GM21515 (cell line): ENCODE measurements around the gene S1PR4.
"Not testable (repeated sequence)": the region's sequence is repeated elsewhere in the genome, so short reads cannot be mapped to it uniquely, and the experiment has no call there.

Experiments used
- ATAC-seq: cut with Tn5 transposase; IDR thresholded peaks from one replicate; pipeline ENCODE4 v1.9.1; 2021; ENCODE audit not compliant: unreplicated experiment

The S1PR4 gene

DNA sequence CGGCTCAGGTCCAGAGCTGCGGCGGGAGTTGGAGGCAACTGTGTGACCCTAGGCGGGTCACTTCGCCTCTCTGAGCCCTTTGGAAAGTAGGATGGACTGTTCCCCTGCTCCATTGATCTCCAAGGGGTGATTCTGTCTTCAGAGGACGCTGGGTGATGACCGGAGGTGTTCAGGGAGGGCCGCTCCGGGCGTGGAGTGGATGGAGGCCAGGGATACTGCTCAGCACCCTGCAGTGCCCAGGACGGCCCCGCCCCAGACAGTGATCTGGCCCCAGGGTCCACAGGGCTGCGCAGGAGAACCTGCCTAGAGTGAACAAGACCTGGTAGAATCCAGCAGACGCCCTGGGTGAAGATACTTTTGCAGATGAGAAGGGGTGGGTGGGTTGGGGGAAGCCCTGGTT lies 14.1 kb downstream of the S1PR4 start:
- ATAC-seq = no peak

DNA sequence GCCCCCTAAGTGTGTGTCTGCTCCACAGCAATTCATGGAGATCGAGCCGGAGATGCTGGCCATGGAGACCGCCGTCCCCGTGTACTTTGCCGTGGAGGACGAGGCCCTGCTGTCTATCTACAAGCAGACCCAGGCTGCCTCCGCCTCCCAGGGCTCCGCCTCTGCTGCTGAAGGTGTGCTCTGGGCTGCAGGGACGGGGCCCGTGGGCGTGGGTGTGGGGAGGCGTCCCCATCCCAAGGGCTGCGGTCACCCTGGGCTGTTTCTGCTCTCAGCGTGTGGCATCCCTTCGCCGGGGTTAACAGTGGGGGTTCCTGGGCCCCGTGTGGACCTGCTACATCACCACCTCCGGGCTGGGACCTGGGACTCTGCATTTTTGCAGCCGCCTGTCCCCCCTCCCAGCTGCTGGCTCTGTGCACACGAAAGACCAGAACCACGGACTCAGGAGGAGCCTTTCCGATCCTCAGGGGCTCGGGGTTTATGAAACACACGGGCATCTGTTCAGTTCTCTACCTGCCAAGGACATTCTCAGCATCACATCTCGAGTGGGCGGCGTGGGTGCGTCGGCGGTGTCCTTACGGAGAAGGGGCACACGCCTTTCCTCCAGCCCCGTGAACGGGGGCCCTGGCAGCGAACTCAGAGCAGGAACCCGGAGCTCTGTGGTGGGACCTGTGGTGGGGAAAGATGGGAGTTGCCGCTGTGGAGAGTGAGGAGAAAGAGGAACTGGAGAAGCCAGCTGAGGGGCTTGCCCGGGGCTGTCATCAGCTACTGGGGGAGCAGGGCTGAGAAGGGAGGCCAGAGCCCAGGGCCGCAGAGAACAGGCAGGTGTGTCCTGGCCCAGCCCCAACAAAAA lies 14.9 kb downstream of the S1PR4 start:
- no peak for ATAC-seq

DNA sequence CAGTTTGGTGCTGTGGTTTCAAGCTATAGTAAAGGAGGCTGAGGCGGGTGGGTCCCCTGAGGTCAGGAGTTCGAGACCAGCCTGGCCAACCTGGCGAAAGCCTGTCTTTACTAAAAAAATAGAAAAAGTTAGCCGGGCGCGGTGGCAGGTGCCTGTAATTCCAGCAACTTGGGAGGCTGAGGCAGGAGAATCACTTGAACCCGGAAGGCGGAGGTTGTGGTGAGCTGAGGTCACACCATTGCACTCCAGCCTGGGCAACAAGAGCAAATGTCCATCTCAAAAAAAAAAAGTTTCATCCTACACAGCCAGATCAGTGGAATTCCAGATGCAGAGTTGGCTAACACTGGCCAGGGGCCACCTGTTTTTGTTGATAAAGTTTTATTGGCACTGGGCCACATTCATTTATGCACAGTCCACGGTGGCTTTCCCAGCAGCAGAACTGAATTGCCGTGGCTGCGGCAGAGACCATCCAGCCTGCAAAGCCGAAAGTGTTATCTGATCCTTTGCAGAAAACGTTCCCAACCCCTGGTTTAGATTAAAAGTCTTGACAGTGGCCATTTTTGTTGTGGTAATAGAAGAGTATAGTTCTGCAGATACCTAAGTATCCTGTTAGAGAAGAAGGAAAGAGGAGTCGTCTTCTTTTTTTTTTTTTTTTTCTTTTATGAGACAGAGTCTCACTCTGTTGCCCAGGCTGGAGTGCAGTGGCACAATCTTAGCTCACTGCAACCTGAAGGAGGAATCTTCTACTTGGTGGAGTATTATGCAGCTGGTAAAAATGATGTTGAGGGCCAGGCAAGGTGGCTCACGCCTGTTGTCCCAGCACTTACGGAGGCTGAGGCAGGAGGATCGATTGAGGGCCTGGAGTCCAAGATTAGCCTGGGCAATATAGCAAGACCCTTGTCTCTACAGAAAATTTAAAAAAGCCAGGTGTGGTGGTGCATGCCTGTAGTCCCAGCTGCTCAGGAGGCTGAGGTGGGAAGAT lies 15.8 kb downstream of the S1PR4 start:
- no peak for ATAC-seq

DNA sequence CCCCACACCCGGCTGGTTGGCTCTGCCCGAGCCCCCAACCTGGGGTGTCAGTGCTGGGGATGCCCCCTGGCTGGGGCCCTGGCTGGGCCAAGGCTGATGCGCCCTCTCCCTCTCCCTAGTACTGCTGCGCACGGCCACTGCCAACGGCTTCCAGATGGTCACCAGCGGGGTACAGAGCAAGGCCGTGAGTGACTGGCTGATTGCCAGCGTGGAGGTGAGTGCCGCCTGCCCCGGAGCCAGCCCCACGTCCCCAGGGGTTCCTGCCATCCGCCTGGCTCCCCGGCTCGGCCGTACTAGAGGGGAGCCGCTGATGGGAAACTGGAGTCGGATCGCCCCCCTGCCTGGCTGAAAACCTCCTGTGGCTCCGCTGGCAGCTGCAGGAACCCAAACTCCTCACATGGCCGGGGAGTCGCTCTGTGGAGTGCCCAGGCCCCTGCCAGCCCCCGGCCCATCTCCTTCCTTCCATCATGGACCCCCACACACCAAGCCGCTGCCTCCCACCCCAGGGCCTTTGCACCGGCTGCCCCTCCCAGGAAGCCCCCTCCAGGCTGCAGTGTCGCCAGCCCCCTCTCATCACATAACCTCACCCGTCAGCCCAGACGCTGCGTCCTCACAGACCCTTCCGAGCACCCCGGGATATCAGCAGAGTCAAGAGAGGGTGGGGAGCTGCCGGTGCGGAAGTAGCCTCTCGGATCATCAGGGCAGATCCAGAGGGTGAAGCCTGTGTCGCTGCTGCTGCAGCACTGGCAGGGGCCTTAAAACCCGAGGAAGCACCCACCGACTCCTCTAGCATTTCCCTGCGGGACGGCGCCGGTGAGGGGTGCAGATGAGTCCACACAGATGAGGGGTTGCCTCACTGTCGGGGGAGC lies 17.7 kb downstream of the S1PR4 start:
- no peak for ATAC-seq

DNA sequence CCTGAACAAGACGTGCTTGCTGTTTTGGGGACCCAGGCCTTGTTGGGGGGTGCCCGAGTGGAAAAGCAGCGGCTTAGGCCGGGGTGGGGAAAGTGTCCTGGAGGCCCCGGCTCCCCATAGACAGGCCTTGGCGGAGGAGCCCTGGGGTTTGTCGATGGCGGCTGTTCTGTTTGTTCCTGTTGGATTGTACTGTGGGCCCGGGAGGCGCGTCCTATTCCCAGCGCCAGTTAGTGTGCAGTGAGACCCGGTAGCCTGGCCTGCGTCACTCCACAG lies 18.3 kb downstream of the S1PR4 start:
- ATAC-seq = no peak

DNA sequence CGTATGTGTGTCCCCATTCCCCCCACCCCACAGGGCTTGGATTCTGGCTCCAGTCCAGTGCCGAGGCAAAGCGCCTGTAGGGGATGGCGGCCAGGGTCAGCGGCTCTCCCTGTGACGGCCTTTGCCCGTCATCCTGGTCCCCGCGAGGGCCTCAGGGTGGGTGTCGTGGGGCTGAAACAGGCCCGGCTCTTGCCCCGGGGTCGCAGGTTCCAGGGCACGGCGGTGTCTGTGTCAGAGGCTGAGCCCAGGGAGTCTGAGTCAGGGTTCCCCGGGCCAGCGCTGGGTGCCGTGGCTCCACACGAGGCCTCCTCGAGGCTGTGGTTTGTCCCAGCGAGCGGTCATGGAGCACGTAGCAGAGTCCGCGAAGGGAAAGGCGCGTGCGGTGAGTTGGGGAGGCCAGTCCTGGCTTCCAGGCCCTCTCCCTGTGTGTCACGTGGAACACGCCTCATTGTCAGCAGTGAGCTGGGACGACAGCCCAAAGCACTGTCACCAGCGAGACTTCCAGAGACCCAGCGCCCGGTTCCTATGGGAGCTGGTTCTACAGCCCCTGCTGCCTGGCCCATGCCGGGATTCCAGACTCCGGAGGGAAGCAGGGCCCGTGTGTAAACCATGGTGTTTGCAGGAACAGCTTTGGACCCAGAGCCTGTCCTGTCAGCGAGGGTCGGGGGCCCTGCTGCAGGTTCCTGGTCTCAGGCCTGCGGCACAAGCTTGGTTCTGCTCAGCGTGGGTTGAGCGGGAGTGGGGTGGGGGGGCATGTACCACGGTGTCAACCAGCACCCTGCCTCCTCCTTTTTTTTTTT lies 20.5 kb downstream of the S1PR4 start:
- ATAC-seq = no peak

DNA sequence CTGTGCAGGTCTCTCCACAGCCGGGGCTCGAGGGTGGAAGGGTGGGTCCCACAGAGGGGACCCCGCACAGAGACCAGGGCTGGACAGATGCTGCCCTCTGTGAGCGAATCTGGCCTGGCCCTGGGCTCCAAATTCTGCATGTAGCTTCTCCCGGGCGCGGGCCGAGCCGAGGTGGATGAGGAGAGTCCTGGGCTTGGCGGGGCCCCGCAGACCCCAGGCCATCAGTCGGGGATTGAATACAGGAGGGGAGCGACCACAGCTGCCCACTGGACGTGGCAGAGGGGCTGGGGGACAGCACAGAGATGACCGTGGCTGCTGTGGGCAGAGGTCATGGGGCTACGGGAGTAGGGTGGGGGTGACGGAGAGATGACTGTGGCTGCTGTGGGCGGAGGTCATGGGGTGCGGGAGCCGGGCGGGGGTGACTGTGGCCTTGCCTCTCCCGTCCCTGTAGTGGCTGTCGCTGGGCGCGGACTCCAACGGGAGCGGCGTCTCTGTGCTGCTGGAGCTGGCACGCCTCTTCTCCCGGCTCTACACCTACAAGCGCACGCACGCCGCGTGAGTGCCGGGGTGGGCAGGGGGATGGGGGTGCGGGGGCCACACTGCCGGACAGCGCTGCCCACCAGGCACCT lies 22.6 kb downstream of the S1PR4 start:
- ATAC-seq = no peak

DNA sequence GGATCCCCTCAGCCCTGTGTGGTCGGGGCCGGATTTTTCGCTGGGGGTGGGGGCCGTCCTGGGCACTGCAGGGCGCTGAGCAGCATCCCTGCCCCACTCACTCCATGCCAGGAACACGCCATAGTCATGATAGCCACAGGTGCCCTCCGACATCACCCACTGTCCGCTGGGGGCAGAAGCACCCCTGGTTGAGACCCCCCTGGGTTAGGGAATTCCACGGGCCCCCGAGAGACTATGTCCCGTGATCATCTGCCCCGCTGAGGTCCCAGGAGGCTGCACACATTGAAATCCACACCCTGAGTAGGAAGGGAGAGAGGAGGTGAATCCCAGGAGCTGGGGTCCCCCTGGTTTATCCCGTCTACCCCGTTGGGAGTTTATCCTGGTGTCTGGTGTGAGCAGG lies 23.3 kb downstream of the S1PR4 start:
- no peak for ATAC-seq

DNA sequence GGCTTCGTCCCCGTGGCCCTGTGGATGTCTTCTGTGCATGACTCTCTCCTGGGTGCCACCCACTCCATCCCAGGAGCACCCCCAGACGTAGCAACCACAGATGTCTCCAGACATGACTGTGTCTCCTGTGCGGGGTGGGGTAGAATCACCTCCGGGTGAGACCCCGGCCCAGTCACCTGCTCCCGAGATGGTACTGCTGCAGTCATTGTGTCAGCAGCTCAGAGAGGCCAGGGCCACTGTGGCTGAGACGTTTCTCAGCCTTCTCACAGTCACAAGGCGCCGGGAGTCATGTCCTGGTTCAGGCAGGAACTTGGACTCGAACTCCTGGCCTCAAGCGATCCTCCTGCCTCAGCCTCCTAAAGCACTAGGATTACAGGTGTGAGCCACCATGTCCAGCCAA lies 23.8 kb downstream of the S1PR4 start:
- ATAC-seq = no peak

DNA sequence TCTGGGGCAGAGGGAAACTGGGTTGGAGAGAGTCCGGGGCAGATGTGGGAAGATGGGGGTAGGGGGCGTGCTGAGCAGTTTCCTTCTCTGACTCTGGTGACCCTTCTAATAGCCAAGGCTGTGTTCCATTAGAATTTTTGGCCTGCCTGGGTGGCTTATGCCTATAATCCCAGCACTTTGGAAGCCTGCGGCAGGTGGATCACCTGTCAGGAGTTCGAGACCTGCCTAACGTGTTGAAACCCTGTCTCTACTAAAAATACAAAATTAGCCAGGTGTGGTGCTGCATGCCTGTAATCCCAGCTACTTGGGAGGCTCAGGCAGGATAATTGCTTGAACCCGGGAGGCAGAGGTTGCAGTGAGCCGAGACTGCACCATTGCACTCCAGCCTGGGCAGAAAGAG lies 24.3 kb downstream of the S1PR4 start:
- ATAC-seq = not testable (repeated sequence)

DNA sequence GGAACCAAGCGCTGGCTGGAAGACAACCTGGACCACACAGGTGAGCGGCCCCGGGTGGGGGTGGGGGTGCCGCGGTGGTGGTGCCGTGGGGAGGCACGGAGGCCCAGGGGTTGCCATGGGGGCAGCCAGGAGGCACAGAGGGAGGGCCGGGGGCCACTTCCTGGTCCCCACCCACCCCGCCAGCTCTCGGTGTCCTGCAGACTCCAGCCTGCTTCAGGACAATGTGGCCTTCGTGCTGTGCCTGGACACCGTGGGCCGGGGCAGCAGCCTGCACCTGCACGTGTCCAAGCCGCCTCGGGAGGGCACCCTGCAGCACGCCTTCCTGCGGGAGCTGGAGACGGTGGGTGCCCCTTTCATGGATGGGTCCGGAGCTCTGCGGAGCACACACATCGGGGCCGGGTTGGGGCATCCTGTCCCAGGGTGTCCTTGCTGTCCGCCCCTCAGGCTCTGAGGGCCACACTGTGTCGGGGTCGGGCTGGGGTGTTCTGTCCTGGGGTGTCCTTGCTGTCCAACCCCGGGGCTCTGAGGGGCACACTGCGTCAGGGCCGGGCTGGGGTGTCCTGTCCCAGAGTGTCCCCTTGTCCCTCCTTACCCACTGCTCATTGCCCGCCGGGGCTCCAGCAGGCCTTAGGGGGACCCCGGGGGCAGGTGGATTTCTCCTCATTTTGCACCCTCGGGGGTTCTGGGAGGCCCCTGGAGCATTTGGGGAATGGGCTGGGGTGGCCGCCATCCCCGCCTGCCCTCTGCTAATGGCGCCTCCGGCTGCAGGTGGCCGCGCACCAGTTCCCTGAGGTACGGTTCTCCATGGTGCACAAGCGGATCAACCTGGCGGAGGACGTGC lies 25.5 kb downstream of the S1PR4 start:
- ATAC-seq = no peak

DNA sequence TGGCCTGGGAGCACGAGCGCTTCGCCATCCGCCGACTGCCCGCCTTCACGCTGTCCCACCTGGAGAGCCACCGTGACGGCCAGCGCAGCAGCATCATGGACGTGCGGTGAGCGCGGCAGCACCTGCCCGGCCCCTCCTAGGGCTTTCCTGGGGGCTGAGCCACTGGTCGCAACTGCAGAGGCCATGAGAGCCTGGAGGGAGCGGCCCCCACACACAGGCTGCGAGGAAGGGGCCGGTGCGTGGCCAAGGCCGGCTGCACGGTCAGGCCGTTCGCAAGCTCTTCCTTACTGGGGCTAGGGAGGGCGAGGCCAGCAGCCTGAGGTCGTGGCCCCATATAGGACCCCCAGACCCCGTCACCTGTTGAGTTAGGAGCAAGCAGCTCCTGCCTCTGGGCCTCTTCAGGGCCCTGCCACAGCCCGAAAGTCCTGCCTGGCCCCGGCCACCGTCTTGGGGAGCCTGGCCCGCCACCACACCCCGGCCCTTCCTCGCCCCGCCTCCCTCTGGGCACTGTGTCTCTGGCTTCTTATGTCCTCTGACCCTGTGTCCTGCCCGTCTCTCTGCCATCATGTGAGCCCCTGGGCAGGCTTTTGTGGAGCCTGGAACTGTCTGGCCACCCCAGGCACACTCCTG lies 26.2 kb downstream of the S1PR4 start:
- ATAC-seq = no peak

DNA sequence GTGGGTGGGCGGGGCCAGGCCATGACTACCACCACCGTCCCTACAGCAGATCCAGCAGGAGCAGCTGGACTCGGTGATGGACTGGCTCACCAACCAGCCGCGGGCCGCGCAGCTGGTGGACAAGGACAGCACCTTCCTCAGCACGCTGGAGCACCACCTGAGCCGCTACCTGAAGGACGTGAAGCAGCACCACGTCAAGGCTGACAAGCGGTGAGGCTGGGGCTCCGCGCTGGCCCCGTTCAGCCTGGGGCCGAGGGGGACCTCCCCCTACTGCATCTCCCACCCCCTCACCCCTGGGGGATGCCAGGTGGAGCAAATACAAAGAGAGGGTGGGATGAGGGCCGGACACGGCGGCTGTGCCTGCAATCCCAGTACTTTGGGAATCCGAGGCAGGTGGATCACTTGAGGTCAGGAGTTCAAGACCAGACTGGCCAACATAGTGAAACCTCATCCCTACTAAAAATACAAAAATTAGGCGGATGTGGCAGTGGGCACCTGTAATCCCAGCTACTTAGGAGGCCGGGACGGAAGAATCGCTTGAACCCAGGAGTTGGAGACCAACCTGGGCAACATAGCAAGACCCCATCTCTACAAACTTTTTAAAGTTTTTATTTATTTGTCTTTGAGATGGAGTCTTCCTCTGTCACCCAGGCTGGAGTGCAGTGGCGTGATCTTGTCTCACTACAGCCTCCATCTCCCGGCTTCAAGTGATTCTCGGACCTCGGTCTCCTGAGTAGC lies 27.8 kb downstream of the S1PR4 start:
- no peak for ATAC-seq

DNA sequence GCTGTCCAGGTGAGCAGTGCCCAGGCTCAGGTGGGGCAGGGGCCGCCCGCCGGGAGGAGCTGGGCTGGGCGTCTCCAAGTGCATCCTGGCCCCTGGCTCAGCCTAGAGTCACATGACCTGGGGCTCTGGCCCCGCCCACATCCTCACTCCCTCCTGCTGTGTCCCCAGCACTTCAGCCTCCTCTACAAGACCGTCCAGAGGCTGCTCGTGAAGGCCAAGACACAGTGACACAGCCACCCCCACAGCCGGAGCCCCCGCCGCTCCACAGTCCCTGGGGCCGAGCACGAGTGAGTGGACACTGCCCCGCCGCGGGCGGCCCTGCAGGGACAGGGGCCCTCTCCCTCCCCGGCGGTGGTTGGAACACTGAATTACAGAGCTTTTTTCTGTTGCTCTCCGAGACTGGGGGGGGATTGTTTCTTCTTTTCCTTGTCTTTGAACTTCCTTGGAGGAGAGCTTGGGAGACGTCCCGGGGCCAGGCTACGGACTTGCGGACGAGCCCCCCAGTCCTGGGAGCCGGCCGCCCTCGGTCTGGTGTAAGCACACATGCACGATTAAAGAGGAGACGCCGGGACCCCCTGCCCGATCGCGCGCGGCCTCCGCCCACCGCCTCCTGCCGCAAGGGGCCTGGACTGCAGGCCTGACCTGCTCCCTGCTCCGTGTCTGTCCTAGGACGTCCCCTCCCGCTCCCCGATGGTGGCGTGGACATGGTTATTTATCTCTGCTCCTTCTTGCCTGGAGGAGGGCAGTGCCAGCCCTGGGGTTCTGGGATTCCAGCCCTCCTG lies 29.1 kb downstream of the S1PR4 start:
- ATAC-seq = no peak

DNA sequence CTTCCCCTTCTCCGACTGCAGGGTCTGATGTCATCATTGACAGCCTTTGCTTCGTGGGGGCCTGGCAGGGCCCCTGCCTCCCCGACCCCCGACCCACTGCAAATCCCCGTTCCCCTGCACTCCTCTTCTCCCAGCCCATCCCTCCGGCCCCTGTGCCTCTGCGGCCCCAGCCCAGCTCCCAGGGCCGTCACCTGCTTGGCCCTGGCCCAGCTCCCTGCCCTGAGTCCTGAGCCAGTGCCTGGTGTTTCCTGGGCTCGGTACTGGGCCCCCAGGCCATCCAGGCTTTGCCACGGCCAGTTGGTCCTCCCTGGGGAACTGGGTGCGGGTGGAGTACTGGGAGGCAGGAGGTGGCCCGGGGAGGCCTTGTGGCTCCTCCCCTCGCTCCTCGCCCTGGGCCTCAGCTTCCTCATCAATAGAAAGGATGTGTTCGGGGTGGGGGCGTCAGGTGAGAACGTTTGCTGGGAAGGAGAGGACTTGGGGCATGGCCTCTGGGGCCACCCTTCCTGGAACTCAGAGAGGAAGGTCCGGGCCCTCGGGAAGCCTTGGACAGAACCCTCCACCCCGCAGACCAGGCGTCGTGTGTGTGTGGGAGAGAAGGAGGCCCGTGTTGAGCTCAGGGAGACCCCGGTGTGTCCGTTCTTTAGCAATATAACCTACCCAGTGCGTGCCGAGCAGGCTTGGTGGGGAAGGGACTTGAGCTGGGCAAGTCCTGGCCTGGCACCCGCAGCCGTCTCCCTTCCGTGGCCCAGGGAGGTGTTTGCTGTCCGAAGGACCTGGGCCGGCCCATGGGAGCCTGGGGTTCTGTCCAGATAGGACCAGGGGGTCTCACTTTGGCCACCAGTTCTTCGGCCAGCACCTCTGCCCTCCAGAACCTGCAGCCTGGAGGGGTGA lies 30.0 kb downstream of the S1PR4 start:
- ATAC-seq = no peak

DNA sequence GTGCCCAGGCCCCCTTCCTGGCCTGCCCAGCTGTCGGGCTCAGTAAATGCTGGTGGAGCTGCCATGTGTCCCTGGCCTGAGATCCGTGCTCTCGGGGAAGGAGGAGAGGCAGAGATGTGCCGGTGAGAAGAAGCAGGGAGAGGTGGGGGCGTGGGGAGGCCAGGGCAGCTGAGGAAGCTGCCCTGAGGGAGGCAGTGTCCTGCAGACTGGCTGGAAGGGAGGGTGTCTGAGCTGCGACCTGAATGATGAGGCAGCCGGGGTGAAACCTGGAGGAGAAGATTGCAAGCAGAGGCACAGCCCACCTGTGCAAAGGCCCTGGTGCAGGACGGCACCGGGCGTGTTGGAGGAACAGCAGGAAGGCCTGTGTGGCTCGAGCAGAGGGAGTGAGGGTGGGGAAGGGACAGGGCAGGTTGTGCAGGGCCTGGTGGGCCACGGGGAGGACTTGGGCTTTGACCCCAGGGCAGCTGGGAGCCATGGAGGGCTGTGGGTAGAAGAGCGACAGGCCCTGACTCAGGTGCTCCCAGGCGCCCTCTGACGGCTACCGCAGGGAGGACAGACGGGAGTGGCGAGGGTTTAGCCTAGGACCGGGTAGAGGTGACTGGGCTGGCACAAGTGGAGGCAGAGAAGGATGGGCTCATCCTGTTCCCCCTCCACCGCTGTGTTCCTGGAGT lies 31.9 kb downstream of the S1PR4 start:
- no peak for ATAC-seq
